A375 (cell line): ENCODE measurements around the gene HAUS8. TPM values are rescaled to one million over a fixed set of nuclear protein-coding genes. Genes with fewer than 3 reads are reported as not detected.

Experiments
- total RNA-seq: library from RNA; depleted of rRNA; stranded (reverse); fragments of >200 nt; shearing (Covaris generic); gene quantifications from 2 replicates; pipeline ENCODE4 v1.2.3, GENCODE V29; 2014; rRNA removed

Gene HAUS8
- 13.5 and 17.9 TPM in 2 replicates for total RNA-seq

GRCh38 chr19:17075035-17075863, at the start of gene HAUS8, which contains the start of gene MYO9B:
Gene HAUS8 (minus strand): TSS chr19:17075452. CDS start chr19:17075422, 30 bp downstream.
Gene MYO9B (plus strand): TSS chr19:17075777. CDS start chr19:17101718, 25,941 bp downstream.

DNA sequence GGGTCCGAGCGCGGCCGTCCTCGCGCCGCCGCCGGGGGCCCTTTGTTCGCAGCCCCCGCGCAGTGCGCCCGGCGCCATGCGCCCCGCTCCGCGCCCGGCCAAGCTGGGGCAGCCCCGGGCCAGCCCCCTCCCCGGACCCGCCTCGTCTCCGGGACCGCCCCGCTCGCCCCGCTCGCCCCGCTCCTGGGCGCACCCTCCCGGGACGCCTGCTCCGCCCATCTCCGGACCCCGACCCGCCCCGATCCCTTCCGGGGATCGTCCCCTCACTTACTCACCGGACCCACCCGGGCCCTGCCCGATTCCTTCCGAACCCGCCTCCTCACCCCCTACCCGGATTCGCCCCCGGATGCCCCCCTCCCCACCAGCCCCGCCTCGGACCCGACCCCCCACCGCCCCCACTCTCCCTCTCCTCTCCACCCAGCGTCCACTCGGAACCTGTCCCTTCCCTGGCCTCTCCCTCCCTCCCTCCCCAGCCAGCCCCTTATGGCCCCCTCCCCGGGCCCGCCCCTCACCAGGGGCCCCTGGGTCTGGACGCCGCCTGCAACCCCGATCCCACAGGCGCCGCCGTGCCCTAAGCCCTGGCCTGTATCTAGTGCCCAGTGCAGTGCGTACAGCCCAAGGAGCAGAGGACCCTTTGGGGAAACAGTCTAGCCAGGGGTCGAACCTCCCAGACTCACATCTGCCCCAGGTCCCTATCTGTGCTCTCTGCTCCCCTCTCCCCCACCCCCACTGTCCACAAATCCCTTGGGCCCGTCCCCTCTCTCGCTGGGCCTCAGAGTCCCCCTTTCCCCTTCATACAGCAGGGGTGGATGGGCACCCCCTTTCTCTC, 48.3 kb downstream of the HAUS8 start, which contains the start of gene CPAMD8:
Gene CPAMD8, minus strand, starts transcription at position 105 of the 829 bp plus-strand sequence. CDS start 168 bp downstream, outside the sequence.

Other genes starting within 250 kb of the HAUS8 start
- gene SIN3B, start 246.1 kb downstream of the HAUS8 start, total RNA-seq = 22.1 and 47.8 TPM in 2 replicates
- gene F2RL3, start 186.5 kb downstream of the HAUS8 start, total RNA-seq = 0.61 and 0.64 TPM in 2 replicates
- 0.16 and 0.64 TPM in 2 replicates for gene CPAMD8, start 48.6 kb downstream of the HAUS8 start, total RNA-seq
- 64.2 and 64.8 TPM in 2 replicates for gene MYO9B, start 325 bp upstream of the HAUS8 start, total RNA-seq
- gene USE1, start 139.9 kb upstream of the HAUS8 start, total RNA-seq = 137 and 146 TPM in 2 replicates
- 9.6 and 10.5 TPM in 2 replicates for gene OCEL1, start 150.8 kb upstream of the HAUS8 start, total RNA-seq
- 87.1 and 107 TPM in 2 replicates for gene NR2F6, start 170.5 kb upstream of the HAUS8 start, total RNA-seq
- gene USHBP1, start 189.3 kb upstream of the HAUS8 start, total RNA-seq = not detected in 2 replicates
- gene BABAM1, start 192.0 kb upstream of the HAUS8 start, total RNA-seq = 231 and 246 TPM in 2 replicates
- 5.1 and 6.9 TPM in 2 replicates for gene ANKLE1, start 206.4 kb upstream of the HAUS8 start, total RNA-seq
- 21.3 and 22.6 TPM in 2 replicates for gene ABHD8, start 228.0 kb upstream of the HAUS8 start, total RNA-seq
- gene MRPL34, start 230.4 kb upstream of the HAUS8 start, total RNA-seq = 123 and 159 TPM in 2 replicates
- gene DDA1, start 234.1 kb upstream of the HAUS8 start, total RNA-seq = 80.6 and 111 TPM in 2 replicates